CD4-positive, alpha-beta T cell treated with Interleukin-10 for 1 hour (primary cell): ENCODE results near the gene NET1.

Experiments
- DNase-seq: peaks from one replicate; pipeline ENCODE4 v3.0.0-alpha.2; 2020

NET1 gene

GRCh38 chr10:5502571-5503476 is 90.5 kb downstream of the NET1 start:
- DNase-seq: no peak

GRCh38 chr10:5503477-5503835 is 91.1 kb downstream of the NET1 start:
- DNase-seq: no peak

- no peak for DNase-seq
These were observed 92.1 kb downstream of the NET1 start for GRCh38 chr10:5504146-5505072.

GRCh38 chr10:5506246-5506645 is 93.9 kb downstream of the NET1 start:
- DNase-seq: no peak

- DNase-seq: no peak
These were observed 94.6 kb downstream of the NET1 start for GRCh38 chr10:5506751-5507648.

DNA sequence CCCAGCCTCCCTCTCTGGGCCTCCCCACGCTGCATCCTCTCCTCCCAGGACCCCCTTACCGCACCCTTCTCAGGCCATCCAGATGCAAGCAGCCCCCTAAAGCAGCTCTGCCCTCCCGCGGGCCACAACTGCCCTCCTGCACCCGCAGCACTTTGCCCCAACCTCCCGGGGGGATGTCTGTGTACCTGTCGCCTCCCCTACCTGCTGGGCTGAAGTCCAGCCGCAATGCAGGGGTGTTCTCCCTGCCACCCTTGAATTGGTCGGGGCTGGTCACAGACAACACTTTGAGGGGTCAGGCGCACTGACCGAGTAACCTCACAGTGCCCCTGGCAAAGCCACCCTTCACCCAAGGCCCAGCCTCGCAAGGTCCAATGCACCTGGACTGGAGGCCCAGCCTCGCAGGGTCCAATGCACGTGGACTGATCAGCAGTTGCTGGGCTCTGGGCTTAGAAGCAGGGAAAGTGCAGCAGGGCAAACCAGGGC is 95.3 kb downstream of the NET1 start:
- DNase-seq: no peak

DNA sequence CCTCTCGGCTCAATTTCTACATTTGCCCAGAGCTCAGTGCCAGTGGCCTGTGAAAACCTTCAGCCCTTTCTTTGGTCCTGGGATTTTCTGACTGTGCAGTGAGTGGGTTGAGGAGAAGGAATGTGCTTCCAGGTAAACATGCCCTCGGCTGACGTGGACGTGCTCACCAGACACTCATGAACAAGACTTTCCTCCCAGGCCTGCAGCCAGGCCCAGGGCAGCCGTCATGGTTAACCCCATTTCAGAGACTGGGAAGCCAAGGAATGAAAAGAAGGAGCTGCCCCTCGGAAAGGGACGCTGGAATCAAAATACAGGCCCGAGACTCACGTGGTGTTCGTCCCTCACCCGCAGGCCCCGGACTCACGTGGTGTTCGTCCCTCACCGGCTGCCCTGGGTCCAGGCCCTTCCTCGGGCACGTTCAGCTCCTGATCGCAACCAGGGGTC is 95.8 kb downstream of the NET1 start:
- DNase-seq: no peak
